Lower lobe of right lung (tissue), 2 donors: Measurements from ENCODE around the gene SH3GL3. TPM values are rescaled to one million over a fixed set of nuclear protein-coding genes. Genes with fewer than 3 reads are reported as not detected.
A peak's percentile ranks its signal among the peaks of the same experiment; 100 is the strongest.

Source experiments
- ATAC-seq, 2 donors: fragments of 200-7000 bp; cut with Tn5 transposase; one replicate each; pipeline ENCODE4 v1.9.1; 2020 to 2022; ENCODE audit warnings: mild to moderate bottlenecking in 2 of 2, moderate library complexity in 2 of 2
- DNase-seq: peaks from one replicate; pipeline ENCODE4 v3.0.0-alpha.2; 2020
- H3K27ac ChIP-seq: fragments of 200-600 bp; one replicate; pipeline ENCODE4 v1.8.0; 2022
- H3K27me3 ChIP-seq: fragments of 200-600 bp; one replicate; pipeline ENCODE4 v1.8.0; 2022; ENCODE audit warnings: low read depth
- H3K36me3 ChIP-seq: fragments of 200-600 bp; one replicate; pipeline ENCODE4 v1.8.0; 2022; ENCODE audit warnings: mild to moderate bottlenecking
- H3K4me1 ChIP-seq: fragments of 200-600 bp; one replicate; pipeline ENCODE4 v1.8.0; 2022
- H3K4me3 ChIP-seq: fragments of 200-600 bp; one replicate; pipeline ENCODE4 v1.8.0; 2022; ENCODE audit warnings: mild to moderate bottlenecking
- H3K9me3 ChIP-seq: fragments of 200-600 bp; one replicate; pipeline ENCODE4 v1.8.0; 2022
- CTCF ChIP-seq: fragments of 200-600 bp; IDR thresholded peaks from one replicate; pipeline ENCODE4 v1.8.0; 2022; ENCODE audit warnings: antibody characterized with exemption, mild to moderate bottlenecking
- intact Hi-C: fragments of 100-400 bp; cut with DNase I; formaldehyde crosslinking; loops from one replicate; pipeline ENCODE4 v1.11.0; 2022
- total RNA-seq: library from RNA; stranded (reverse); fragmentation: NEBNext Ultra II Directional; extraction: Animal tissue kit (Norgen Biotek cat#: 25700); gene quantifications from one replicate; pipeline ENCODE4 v1.2.1, GENCODE V29; 2021
- donor health status: DM: no; HTN: yes; CAD: no; lungs with severe emphysema.

The SH3GL3 gene
- total RNA-seq, 1 donor from 2014 or later, result 2.6 TPM

- no peaks in the 10 kb centered on the region for H3K4me1 ChIP-seq
- peaks cover 26% of the 10 kb centered on the region for H3K27me3 ChIP-seq
- no peaks in the 10 kb centered on the region for H3K36me3 ChIP-seq
- H3K27ac ChIP-seq, result peak within 1 kb of the TSS; percentile 60
- peak within 1 kb of the TSS; percentile 59 for H3K4me3 ChIP-seq
- ATAC-seq, result peak; percentile 83 to 84
- intact Hi-C loops, result no loop called here
- DNase-seq, result peak; percentile 81
- H3K9me3 ChIP-seq, result no peaks in the 10 kb centered on the region
- no peak for TF ChIP-seq CTCF
These were observed 206.7 kb downstream of the SH3GL3 start, which contains the start of gene ADAMTSL3 for GRCh38 chr15:83653639-83654378. Gene ADAMTSL3 (plus strand): TSS chr15:83654123. CDS start chr15:83655762, 1,639 bp downstream.

- no peaks in the 10 kb centered on the region for H3K36me3 ChIP-seq
- H3K27ac ChIP-seq, result peak overlapping the region; percentile 60
- H3K9me3 ChIP-seq, result no peaks in the 10 kb centered on the region
- peak overlapping the region; percentile 59 for H3K4me3 ChIP-seq
- intact Hi-C loops, result no loop called here
- no peaks in the 10 kb centered on the region for H3K4me1 ChIP-seq
- no peak for DNase-seq
- no peak for TF ChIP-seq CTCF
- H3K27me3 ChIP-seq, result peaks cover 26% of the 10 kb centered on the region
- ATAC-seq, result peak; percentile 21 to 55
These were observed 207.5 kb downstream of the SH3GL3 start for GRCh38 chr15:83654379-83655236.

GRCh38 chr15:83655237-83655616 is 208.1 kb downstream of the SH3GL3 start:
- H3K36me3 ChIP-seq, result no peaks in the 10 kb centered on the region
- no peaks in the 10 kb centered on the region for H3K9me3 ChIP-seq
- peak overlapping the region; percentile 59 for H3K4me3 ChIP-seq
- no peak for TF ChIP-seq CTCF
- intact Hi-C loops, result no loop called here
- H3K27ac ChIP-seq, result no peak overlapping the region
- ATAC-seq, result no peak
- H3K27me3 ChIP-seq, result peaks cover 26% of the 10 kb centered on the region
- DNase-seq, result no peak
- H3K4me1 ChIP-seq, result no peaks in the 10 kb centered on the region

GRCh38 chr15:83656192-83656591 is 209.1 kb downstream of the SH3GL3 start:
- DNase-seq, result no peak
- Histone ChIP-seq H3K9me3 (no peaks in the 10 kb centered on the region), H3K4me3 (no peak overlapping the region), H3K36me3 (no peaks in the 10 kb centered on the region), H3K4me1 (no peaks in the 10 kb centered on the region), H3K27ac (no peak overlapping the region), H3K27me3 (peaks cover 26% of the 10 kb centered on the region)
- ATAC-seq, result no peak
- TF ChIP-seq CTCF, result no peak
- intact Hi-C loops, result no loop called here

DNA sequence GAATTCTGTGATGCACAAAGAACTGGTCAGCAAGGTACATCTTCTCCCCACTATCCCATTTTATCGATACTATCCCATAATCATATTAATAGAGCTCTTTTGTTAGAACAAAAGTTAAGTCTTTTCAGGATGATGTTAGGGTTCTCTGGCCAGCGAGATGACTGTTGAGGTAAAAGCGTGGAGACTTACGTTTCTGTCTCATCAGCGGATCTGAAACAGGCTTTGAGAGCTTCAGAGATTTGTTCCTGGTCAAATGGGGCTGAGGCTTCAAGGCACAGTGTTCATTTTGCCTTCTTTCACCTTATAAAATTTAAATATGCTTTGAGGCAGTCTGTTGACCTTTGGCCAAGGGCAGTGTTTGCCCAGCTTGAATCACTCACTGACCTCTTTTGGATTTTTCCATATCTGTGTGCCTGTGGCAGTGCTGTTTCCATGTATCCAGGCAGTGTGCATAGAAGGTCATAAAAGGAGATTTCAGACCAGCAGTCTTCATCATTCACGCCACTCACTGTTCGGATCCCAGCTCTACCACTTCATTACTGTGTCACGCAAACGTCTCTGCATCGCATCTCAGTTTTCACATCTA is 209.9 kb downstream of the SH3GL3 start:
- H3K4me1 ChIP-seq, result no peaks in the 10 kb centered on the region
- H3K9me3 ChIP-seq, result no peaks in the 10 kb centered on the region
- ATAC-seq, result no peak
- peaks cover 26% of the 10 kb centered on the region for H3K27me3 ChIP-seq
- intact Hi-C loops, result no loop called here
- no peak overlapping the region for H3K27ac ChIP-seq
- no peak for DNase-seq
- no peaks in the 10 kb centered on the region for H3K36me3 ChIP-seq
- H3K4me3 ChIP-seq, result no peak overlapping the region
- no peak for TF ChIP-seq CTCF
